ENCODE results near the gene ARGFX.

DNA sequence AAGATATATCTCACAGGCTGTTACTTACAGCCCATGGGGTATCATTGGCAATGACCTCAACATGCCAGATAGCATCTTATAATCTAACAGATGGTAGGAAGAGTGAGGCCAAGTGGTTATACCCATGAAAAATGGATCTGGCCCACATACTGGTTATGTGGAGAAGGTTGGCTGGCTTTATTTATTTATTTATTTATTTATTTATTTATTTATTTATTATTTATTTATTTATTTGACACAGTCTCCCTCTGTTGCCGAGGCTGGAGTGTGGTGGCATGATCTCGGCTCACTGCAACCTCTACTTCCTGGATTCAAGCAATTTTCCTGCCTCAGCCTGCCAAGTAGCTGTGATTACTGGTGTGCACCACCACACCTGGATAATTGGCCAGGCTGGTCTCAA, 37.0 kb downstream of the ARGFX start:
- TF ChIP-seq CTCF (IDR thresholded peaks at IDR 0.05) (no peak), MAX (IDR thresholded peaks at IDR 0.05; ENCODE audit: low read depth) (no peak), POLR2AphosphoS5 (IDR thresholded peaks at IDR 0.05; ENCODE audit: low read depth, low read length) (no peak), FOSL2 (IDR thresholded peaks at IDR 0.05; ENCODE audit: borderline replicate concordance, low read depth) (no peak), CHD2 (IDR thresholded peaks at IDR 0.05; ENCODE audit: low read length, partially characterized antibody) (no peak)
- TF ChIP-seq, protein P1, sequence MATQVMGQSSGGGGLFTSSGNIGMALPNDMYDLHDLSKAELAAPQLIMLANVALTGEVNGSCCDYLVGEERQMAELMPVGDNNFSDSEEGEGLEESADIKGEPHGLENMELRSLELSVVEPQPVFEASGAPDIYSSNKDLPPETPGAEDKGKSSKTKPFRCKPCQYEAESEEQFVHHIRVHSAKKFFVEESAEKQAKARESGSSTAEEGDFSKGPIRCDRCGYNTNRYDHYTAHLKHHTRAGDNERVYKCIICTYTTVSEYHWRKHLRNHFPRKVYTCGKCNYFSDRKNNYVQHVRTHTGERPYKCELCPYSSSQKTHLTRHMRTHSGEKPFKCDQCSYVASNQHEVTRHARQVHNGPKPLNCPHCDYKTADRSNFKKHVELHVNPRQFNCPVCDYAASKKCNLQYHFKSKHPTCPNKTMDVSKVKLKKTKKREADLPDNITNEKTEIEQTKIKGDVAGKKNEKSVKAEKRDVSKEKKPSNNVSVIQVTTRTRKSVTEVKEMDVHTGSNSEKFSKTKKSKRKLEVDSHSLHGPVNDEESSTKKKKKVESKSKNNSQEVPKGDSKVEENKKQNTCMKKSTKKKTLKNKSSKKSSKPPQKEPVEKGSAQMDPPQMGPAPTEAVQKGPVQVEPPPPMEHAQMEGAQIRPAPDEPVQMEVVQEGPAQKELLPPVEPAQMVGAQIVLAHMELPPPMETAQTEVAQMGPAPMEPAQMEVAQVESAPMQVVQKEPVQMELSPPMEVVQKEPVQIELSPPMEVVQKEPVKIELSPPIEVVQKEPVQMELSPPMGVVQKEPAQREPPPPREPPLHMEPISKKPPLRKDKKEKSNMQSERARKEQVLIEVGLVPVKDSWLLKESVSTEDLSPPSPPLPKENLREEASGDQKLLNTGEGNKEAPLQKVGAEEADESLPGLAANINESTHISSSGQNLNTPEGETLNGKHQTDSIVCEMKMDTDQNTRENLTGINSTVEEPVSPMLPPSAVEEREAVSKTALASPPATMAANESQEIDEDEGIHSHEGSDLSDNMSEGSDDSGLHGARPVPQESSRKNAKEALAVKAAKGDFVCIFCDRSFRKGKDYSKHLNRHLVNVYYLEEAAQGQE (IDR thresholded peaks at IDR 0.05; ENCODE audit: low read depth, low read length) = no peak

Measured in SK-N-SH (cell line).